ENCODE results near the gene WDFY2. TPM values are rescaled to one million over a fixed set of nuclear protein-coding genes. Genes with fewer than 3 reads are reported as not detected.

The WDFY2 gene
- total RNA-seq, 2 experiments from 2014 or later: 5.8 to 6.4 TPM

- POLR2A ChIA-PET: no interaction called here
- CTCF ChIA-PET: interaction anchor here (1.6 to 4.0 kb wide), 3 partner anchors 10 to 33 kb away, joined by 5 to 20 read pairs (median 10); no protein-coding TSS in a partner anchor
Measured at GRCh38 chr13:51816604-51817249, 232.5 kb downstream of the WDFY2 start.

Other genes starting within 250 kb of the WDFY2 start
- gene SERPINE3, start 244.8 kb upstream of the WDFY2 start, total RNA-seq: not detected
- 10 to 100 TPM; 51.6 to 53.1 TPM for gene INTS6, start 131.4 kb upstream of the WDFY2 start, total RNA-seq
- gene DHRS12, start 219.7 kb downstream of the WDFY2 start, total RNA-seq: 1 to 10 TPM; 5.3 to 5.4 TPM